ENCODE results near the gene NELL1. TPM values are rescaled to one million over a fixed set of nuclear protein-coding genes. Genes with fewer than 3 reads are reported as not detected.

NELL1 gene
- total RNA-seq, 1 experiment from 2014 or later, result not detected

DNA sequence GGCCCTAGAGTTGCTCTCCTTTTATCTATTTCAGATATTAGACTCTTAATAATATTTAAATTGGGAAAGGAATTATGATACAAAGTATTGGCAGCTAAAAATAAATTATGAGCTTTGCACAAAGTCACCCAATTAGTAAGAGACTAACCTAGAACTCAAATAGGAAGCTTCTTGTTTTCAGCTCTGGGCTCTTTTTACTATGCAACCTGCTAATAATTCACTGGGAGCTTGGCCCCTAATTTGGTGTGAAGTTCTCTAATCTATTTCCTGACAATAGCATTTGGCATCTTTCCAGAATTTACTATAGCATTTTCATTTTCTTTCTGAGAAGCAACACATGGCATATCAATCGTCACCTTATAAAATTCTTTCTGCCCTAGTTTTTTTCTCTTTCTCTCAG is 795.8 kb downstream of the NELL1 start:
- no peaks in the 10 kb centered on the region for H3K4me1 ChIP-seq (ENCODE audit: control insufficient read depth, insufficient read depth, low read length)
- CTCF ChIA-PET, result no interaction called here
- BruUV-seq (replicated peaks), result no TSS peak
- no peak for DNase-seq (ENCODE audit: low read depth, low spot score)
- intact Hi-C loops (cut with micrococcal nuclease; ENCODE audit: unreplicated experiment), result no loop called here
- in situ Hi-C loops (cut with HindIII; ENCODE audit: low pct_unique_long_range_greater_than_20kb, low sequenced_read_pairs), result no loop called here
- no peaks in the 10 kb centered on the region for H3K27me3 ChIP-seq (ENCODE audit: control insufficient read depth, insufficient read depth, low read length)
- ATAC-seq, result no peak
- no peak overlapping the region for H3K4me3 ChIP-seq (ENCODE audit: low read depth in 2 of 2, low read length in 2 of 2)
- no peaks in the 10 kb centered on the region for H3K9me3 ChIP-seq (ENCODE audit: control insufficient read depth, insufficient read depth, low read depth, low read length)
- TF ChIP-seq CTCF (IDR thresholded peaks at IDR 0.05) (no peak), SIN3A (IDR thresholded peaks at IDR 0.05; ENCODE audit: borderline replicate concordance, insufficient read depth, low read depth, low read length) (no peak), TCF7L2 (IDR thresholded peaks at IDR 0.05; ENCODE audit: low read depth, low read length) (no peak)
- H3K27ac ChIP-seq (ENCODE audit: low read length), result no peak overlapping the region
- H3K36me3 ChIP-seq (ENCODE audit: control insufficient read depth, insufficient read depth, low read length), result no peaks in the 10 kb centered on the region
- POLR2A ChIA-PET, result no interaction called here

DNA sequence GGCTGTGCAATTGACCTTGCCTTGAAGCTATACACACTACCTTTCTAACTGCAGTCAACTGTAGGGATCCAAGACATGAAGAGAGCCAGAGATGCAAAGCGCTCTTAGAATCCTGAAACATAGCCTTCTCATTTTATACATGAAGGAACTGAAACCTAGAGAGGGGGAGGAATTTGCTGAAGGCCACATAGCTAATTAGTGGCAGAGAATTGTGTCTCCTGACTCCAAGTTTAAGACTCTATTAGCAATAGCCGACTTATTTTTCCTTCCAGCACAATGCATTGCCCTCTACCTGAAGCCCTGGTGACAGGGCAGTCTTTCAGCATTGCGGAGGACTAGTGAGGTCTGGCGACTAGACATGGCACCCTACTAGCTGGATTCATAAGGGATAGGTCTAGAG is 796.5 kb downstream of the NELL1 start:
- no peak for ATAC-seq
- TF ChIP-seq REST (IDR thresholded peaks at IDR 0.05; ENCODE audit: insufficient read depth in 1 of 2, low read depth in 2 of 2, low read length in 1 of 2) (no peak), POLR2AphosphoS5 (IDR thresholded peaks at IDR 0.05; ENCODE audit: low read depth, low read length) (no peak), CTCF (IDR thresholded peaks at IDR 0.05) (no peak), TCF7L2 (IDR thresholded peaks at IDR 0.05; ENCODE audit: low read depth, low read length) (no peak), SIN3A (IDR thresholded peaks at IDR 0.05; ENCODE audit: borderline replicate concordance, insufficient read depth, low read depth, low read length) (no peak)
- no TSS peak for BruUV-seq (replicated peaks)
- Histone ChIP-seq H3K4me3 (ENCODE audit: low read depth in 2 of 2, low read length in 2 of 2) (no peak overlapping the region), H3K4me1 (ENCODE audit: control insufficient read depth, insufficient read depth, low read length) (no peaks in the 10 kb centered on the region), H3K27ac (ENCODE audit: low read length) (no peak overlapping the region), H3K27me3 (ENCODE audit: control insufficient read depth, insufficient read depth, low read length) (no peaks in the 10 kb centered on the region), H3K9me3 (ENCODE audit: control insufficient read depth, insufficient read depth, low read depth, low read length) (no peaks in the 10 kb centered on the region), H3K36me3 (ENCODE audit: control insufficient read depth, insufficient read depth, low read length) (no peaks in the 10 kb centered on the region)
- intact Hi-C loops (cut with micrococcal nuclease; ENCODE audit: unreplicated experiment) (no loop called here), in situ Hi-C loops (cut with HindIII; ENCODE audit: low pct_unique_long_range_greater_than_20kb, low sequenced_read_pairs) (no loop called here)
- DNase-seq (ENCODE audit: low read depth, low spot score), result no peak
- ChIA-PET CTCF (no interaction called here), POLR2A (no interaction called here)

DNA sequence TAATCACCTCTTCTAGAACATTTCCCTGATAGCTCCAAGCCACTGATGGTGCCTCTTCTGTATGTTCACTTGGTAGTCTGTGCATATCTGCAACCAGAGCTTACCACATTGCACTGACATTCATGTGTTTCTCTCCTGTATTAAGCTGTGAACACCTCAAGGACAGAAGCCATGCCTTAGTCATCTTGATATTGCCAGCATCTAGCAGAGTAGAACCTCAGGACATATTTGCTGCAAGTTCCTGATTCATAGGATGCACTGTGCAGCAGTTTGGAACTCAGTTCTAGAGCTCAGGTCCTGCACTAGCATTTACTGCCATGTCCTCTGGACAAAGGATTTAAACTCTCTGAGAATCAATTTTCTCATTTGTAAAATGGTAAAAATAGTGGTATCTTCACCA is 801.1 kb downstream of the NELL1 start:
- BruUV-seq (replicated peaks), result no TSS peak
- Histone ChIP-seq H3K27me3 (ENCODE audit: control insufficient read depth, insufficient read depth, low read length) (no peaks in the 10 kb centered on the region), H3K36me3 (ENCODE audit: control insufficient read depth, insufficient read depth, low read length) (no peaks in the 10 kb centered on the region), H3K4me1 (ENCODE audit: control insufficient read depth, insufficient read depth, low read length) (no peaks in the 10 kb centered on the region), H3K27ac (ENCODE audit: low read length) (no peak overlapping the region), H3K9me3 (ENCODE audit: control insufficient read depth, insufficient read depth, low read depth, low read length) (no peaks in the 10 kb centered on the region), H3K4me3 (ENCODE audit: low read depth in 2 of 2, low read length in 2 of 2) (no peak overlapping the region)
- intact Hi-C loops (cut with micrococcal nuclease; ENCODE audit: unreplicated experiment), result no loop called here
- TF ChIP-seq TCF7L2 (IDR thresholded peaks at IDR 0.05; ENCODE audit: low read depth, low read length) (no peak), POLR2AphosphoS5 (IDR thresholded peaks at IDR 0.05; ENCODE audit: low read depth, low read length) (no peak), SIN3A (IDR thresholded peaks at IDR 0.05; ENCODE audit: borderline replicate concordance, insufficient read depth, low read depth, low read length) (no peak), CTCF (IDR thresholded peaks at IDR 0.05) (no peak), REST (IDR thresholded peaks at IDR 0.05; ENCODE audit: insufficient read depth in 1 of 2, low read depth in 2 of 2, low read length in 1 of 2) (no peak)
- ATAC-seq (no peak), DNase-seq (ENCODE audit: low read depth, low spot score) (no peak)
- ChIA-PET CTCF (no interaction called here), POLR2A (no interaction called here)
- in situ Hi-C loops (cut with HindIII; ENCODE audit: low pct_unique_long_range_greater_than_20kb, low sequenced_read_pairs), result no loop called here
